Activated gamma-delta T cell treated with anti-CD3 and anti-CD28 coated beads, Interleukin-2, amount 50 U/mL, for 16 hours (primary cell): ENCODE data around the gene CPNE4.

Experiments used
- DNase-seq: peaks from one replicate; pipeline ENCODE4 v3.0.0-alpha.2; 2020; ENCODE audit warnings: low read depth

The CPNE4 gene

GRCh38 chr3:131735116-131735515 lies 299.7 kb downstream of the CPNE4 start:
- no peak for DNase-seq

GRCh38 chr3:131733086-131733841 lies 301.6 kb downstream of the CPNE4 start:
- no peak for DNase-seq

- no peak for DNase-seq
These were observed 303.1 kb downstream of the CPNE4 start for GRCh38 chr3:131731709-131732108.

GRCh38 chr3:131730581-131730980 lies 304.2 kb downstream of the CPNE4 start:
- DNase-seq, result no peak

GRCh38 chr3:131729643-131730017 lies 305.2 kb downstream of the CPNE4 start:
- no peak for DNase-seq

GRCh38 chr3:131728898-131729642 lies 305.7 kb downstream of the CPNE4 start:
- no peak for DNase-seq

- DNase-seq, result no peak
These were observed 309.4 kb downstream of the CPNE4 start for GRCh38 chr3:131725414-131725813.

GRCh38 chr3:131723343-131723742 lies 311.5 kb downstream of the CPNE4 start:
- no peak for DNase-seq

GRCh38 chr3:131717493-131717892 lies 317.3 kb downstream of the CPNE4 start:
- DNase-seq, result no peak

- no peak for DNase-seq
These were observed 317.9 kb downstream of the CPNE4 start for GRCh38 chr3:131716943-131717342.

GRCh38 chr3:131716007-131716406 lies 318.8 kb downstream of the CPNE4 start:
- no peak for DNase-seq

- DNase-seq, result no peak
These were observed 320.1 kb downstream of the CPNE4 start for GRCh38 chr3:131714585-131715220.

GRCh38 chr3:131713416-131714123 lies 321.2 kb downstream of the CPNE4 start:
- DNase-seq, result no peak

- DNase-seq, result no peak
These were observed 322.2 kb downstream of the CPNE4 start for GRCh38 chr3:131712662-131713061.

- no peak for DNase-seq
These were observed 323.6 kb downstream of the CPNE4 start for GRCh38 chr3:131711114-131711768.

- DNase-seq, result no peak
These were observed 326.6 kb downstream of the CPNE4 start for GRCh38 chr3:131708241-131708640.

GRCh38 chr3:131705558-131706051 lies 329.2 kb downstream of the CPNE4 start:
- no peak for DNase-seq

GRCh38 chr3:131705099-131705498 lies 329.7 kb downstream of the CPNE4 start:
- no peak for DNase-seq

- DNase-seq, result no peak
These were observed 330.7 kb downstream of the CPNE4 start for GRCh38 chr3:131704098-131704497.

- DNase-seq, result no peak
These were observed 332.7 kb downstream of the CPNE4 start for GRCh38 chr3:131702146-131702545.

- no peak for DNase-seq
These were observed 333.6 kb downstream of the CPNE4 start for GRCh38 chr3:131701153-131701770.
